ENCODE results near the gene ST8SIA6. TPM values are rescaled to one million over a fixed set of nuclear protein-coding genes. Genes with fewer than 3 reads are reported as not detected.

Gene ST8SIA6
- total RNA-seq, 1 donor = 0.36 TPM

DNA sequence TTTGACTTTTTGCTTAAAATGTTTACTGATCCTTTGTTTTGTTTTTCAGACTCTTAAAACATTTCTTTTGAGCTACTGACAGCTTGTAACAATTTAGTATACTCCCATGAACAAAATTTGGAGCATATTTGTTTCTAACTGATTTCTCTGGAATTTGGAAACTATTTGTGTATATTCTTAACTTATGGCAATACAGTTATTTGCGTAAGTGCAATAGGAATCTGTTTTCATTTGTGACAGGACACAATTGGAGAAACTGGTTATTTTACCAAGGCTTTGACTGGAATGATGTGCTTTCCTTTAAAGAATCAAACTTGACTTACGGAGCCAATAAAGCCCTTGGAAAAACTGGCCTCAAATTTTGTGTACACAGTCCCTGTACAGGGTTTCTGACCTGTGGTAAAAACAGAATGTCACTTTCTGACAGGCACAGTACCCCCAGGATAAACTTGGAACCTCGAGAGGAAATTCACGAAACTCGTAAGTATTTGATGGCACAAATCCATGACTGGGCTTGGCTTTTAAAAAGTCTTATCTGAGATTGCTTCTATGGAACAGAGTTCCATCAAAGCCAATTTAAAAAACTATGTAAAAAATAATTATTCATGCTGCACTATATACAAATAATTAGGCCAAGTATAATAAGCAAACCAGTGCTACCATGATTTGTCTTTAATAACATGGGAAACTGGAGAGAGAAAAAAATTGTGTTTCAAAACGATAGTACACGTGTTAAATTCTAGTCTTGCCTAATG, 70.4 kb downstream of the ST8SIA6 start:
- no peaks in the 10 kb centered on the region for H3K27me3 ChIP-seq (ENCODE audit: insufficient read depth, low read length)
- no peaks in the 10 kb centered on the region for H3K36me3 ChIP-seq (ENCODE audit: insufficient read depth, low read length)
- TF ChIP-seq, protein P1, sequence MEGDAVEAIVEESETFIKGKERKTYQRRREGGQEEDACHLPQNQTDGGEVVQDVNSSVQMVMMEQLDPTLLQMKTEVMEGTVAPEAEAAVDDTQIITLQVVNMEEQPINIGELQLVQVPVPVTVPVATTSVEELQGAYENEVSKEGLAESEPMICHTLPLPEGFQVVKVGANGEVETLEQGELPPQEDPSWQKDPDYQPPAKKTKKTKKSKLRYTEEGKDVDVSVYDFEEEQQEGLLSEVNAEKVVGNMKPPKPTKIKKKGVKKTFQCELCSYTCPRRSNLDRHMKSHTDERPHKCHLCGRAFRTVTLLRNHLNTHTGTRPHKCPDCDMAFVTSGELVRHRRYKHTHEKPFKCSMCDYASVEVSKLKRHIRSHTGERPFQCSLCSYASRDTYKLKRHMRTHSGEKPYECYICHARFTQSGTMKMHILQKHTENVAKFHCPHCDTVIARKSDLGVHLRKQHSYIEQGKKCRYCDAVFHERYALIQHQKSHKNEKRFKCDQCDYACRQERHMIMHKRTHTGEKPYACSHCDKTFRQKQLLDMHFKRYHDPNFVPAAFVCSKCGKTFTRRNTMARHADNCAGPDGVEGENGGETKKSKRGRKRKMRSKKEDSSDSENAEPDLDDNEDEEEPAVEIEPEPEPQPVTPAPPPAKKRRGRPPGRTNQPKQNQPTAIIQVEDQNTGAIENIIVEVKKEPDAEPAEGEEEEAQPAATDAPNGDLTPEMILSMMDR (IDR thresholded peaks at IDR 0.05; ENCODE audit: extremely low read depth, low read depth, low read length) = no peak
- no peak overlapping the region for H3K4me3 ChIP-seq (ENCODE audit: insufficient read depth, low read length)
- H3K79me2 ChIP-seq (ENCODE audit: insufficient read depth, low read length) = no peaks in the 10 kb centered on the region
- H3K27ac ChIP-seq (ENCODE audit: low read depth, low read length) = no peak overlapping the region
- no peaks in the 10 kb centered on the region for H3K9me3 ChIP-seq (ENCODE audit: low read depth, low read length)
- peak overlapping the region; percentile 41 for H2AFZ ChIP-seq (ENCODE audit: low read length)
- no peaks in the 10 kb centered on the region for H4K20me1 ChIP-seq (ENCODE audit: insufficient read depth, low read length)
- H3K4me1 ChIP-seq (ENCODE audit: insufficient read depth, low read length) = no peaks in the 10 kb centered on the region
- DNase-seq (ENCODE audit: insufficient read length, low spot score, missing footprints) = no peak
- H3K4me2 ChIP-seq (ENCODE audit: insufficient read depth, low read length) = peak overlapping the region; percentile 54

DNA sequence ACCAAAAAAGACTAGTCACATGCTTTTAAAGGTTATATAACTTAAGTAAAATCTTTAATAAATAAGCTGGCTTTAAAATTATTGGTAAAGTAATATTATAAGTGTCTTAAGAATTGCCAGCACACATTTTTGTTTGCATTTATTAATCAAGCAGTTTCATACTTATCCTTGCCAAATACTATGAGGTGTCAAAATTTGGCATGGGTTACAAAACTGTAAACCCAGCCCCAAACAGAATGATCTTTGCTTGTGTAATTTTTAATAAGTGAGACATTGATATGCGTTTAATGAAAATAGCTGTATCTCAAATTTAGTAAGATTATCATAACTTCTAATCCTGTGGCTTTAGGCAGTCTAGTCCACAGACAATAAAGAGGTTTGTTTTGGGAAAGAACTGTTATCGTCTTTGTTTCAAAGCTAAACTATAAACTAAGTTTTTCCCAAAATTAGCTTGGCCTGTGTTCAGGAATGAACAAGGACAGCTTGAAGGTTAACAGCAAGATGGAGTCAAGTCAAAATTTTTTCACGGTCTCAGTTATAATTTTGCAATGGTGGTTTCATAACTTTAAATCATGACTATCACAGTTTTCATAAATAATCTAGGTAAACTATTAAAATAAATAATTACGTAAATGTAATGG, 72.8 kb downstream of the ST8SIA6 start:
- H4K20me1 ChIP-seq (ENCODE audit: insufficient read depth, low read length) = no peaks in the 10 kb centered on the region
- no peaks in the 10 kb centered on the region for H3K36me3 ChIP-seq (ENCODE audit: insufficient read depth, low read length)
- no peaks in the 10 kb centered on the region for H3K79me2 ChIP-seq (ENCODE audit: insufficient read depth, low read length)
- H2AFZ ChIP-seq (ENCODE audit: low read length) = no peak overlapping the region
- H3K27me3 ChIP-seq (ENCODE audit: insufficient read depth, low read length) = peaks cover 2% of the 10 kb centered on the region
- no peaks in the 10 kb centered on the region for H3K4me1 ChIP-seq (ENCODE audit: insufficient read depth, low read length)
- H3K27ac ChIP-seq (ENCODE audit: low read depth, low read length) = no peak overlapping the region
- no peak overlapping the region for H3K4me3 ChIP-seq (ENCODE audit: insufficient read depth, low read length)
- TF ChIP-seq, protein P1 (IDR thresholded peaks at IDR 0.05; ENCODE audit: extremely low read depth, low read depth, low read length) = no peak
- H3K9me3 ChIP-seq (ENCODE audit: low read depth, low read length) = no peaks in the 10 kb centered on the region
- no peak for DNase-seq (ENCODE audit: insufficient read length, low spot score, missing footprints)
- H3K4me2 ChIP-seq (ENCODE audit: insufficient read depth, low read length) = no peak overlapping the region

DNA sequence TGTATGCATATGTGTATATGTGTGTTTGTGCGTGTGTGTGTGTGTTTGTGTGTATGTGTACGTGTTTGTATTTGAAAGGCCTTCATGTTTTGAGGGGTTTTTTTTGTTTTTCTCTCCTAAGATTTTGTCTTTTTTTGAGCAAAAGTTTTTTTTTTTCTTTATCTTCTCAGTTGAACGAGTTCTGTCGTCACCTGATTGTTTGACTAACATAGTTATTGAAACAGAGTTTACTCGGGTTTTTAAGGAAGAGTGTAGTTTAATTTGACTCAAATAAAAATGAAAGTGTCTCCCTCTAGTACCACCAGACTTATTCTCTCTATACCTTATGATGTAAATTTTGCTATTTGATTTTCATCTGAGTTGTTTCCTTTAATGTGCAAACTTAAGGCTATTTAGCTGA, 73.5 kb downstream of the ST8SIA6 start:
- Histone ChIP-seq H3K4me1 (ENCODE audit: insufficient read depth, low read length) (no peaks in the 10 kb centered on the region), H3K4me3 (ENCODE audit: insufficient read depth, low read length) (no peak overlapping the region), H3K27me3 (ENCODE audit: insufficient read depth, low read length) (peaks cover 2% of the 10 kb centered on the region), H3K27ac (ENCODE audit: low read depth, low read length) (no peak overlapping the region), H3K9me3 (ENCODE audit: low read depth, low read length) (no peaks in the 10 kb centered on the region), H3K79me2 (ENCODE audit: insufficient read depth, low read length) (no peaks in the 10 kb centered on the region), H2AFZ (ENCODE audit: low read length) (no peak overlapping the region), H4K20me1 (ENCODE audit: insufficient read depth, low read length) (no peaks in the 10 kb centered on the region), H3K4me2 (ENCODE audit: insufficient read depth, low read length) (no peak overlapping the region), H3K36me3 (ENCODE audit: insufficient read depth, low read length) (no peaks in the 10 kb centered on the region)
- TF ChIP-seq, protein P1 (IDR thresholded peaks at IDR 0.05; ENCODE audit: extremely low read depth, low read depth, low read length) = no peak
- DNase-seq (ENCODE audit: insufficient read length, low spot score, missing footprints) = no peak

DNA sequence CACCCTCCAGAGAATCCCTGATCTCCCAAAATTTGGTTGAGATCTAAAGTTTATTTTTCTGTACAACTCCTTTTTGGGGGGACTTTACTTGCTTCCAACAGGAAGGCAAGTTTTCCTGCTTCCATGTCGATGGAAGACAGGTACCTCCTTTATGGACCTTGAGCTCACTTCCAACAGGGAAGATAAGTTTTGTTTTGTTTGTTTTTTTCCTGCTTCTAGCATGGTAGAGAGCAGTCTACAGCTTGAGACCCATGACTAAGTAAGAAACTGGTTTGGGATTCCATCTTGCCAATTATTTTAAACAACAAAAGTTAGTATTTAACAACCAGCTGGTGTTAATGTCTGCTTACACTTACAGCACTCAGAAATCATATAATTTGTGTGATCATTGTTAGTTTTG, 74.4 kb downstream of the ST8SIA6 start:
- Histone ChIP-seq H3K27ac (ENCODE audit: low read depth, low read length) (no peak overlapping the region), H3K36me3 (ENCODE audit: insufficient read depth, low read length) (no peaks in the 10 kb centered on the region), H3K4me3 (ENCODE audit: insufficient read depth, low read length) (no peak overlapping the region), H4K20me1 (ENCODE audit: insufficient read depth, low read length) (no peaks in the 10 kb centered on the region), H2AFZ (ENCODE audit: low read length) (no peak overlapping the region), H3K9me3 (ENCODE audit: low read depth, low read length) (no peaks in the 10 kb centered on the region), H3K79me2 (ENCODE audit: insufficient read depth, low read length) (no peaks in the 10 kb centered on the region), H3K4me2 (ENCODE audit: insufficient read depth, low read length) (no peak overlapping the region), H3K4me1 (ENCODE audit: insufficient read depth, low read length) (no peaks in the 10 kb centered on the region), H3K27me3 (ENCODE audit: insufficient read depth, low read length) (peaks cover 2% of the 10 kb centered on the region)
- TF ChIP-seq, protein P1 (IDR thresholded peaks at IDR 0.05; ENCODE audit: extremely low read depth, low read depth, low read length) = no peak
- DNase-seq (ENCODE audit: insufficient read length, low spot score, missing footprints) = no peak
